GM19463 (cell line): ENCODE results near the gene MOCOS.

Experiments
- ATAC-seq: cut with Tn5 transposase; IDR thresholded peaks from one replicate; pipeline ENCODE4 v1.9.1; 2021; ENCODE audit warnings: mild to moderate bottlenecking, moderate library complexity; ENCODE audit not compliant: unreplicated experiment

The MOCOS gene

GRCh38 chr18:36179562-36180355 is 7.5 kb upstream of the MOCOS start:
- ATAC-seq, result no peak

- ATAC-seq, result no peak
These were observed 5.9 kb upstream of the MOCOS start for GRCh38 chr18:36181441-36181840.

GRCh38 chr18:36181898-36182506 is 5.3 kb upstream of the MOCOS start:
- ATAC-seq, result no peak

- no peak for ATAC-seq
These were observed 4.3 kb upstream of the MOCOS start for GRCh38 chr18:36183033-36183432.

- ATAC-seq, result no peak
These were observed 3.3 kb upstream of the MOCOS start for GRCh38 chr18:36183987-36184386.

GRCh38 chr18:36185157-36185556 is 2.1 kb upstream of the MOCOS start:
- ATAC-seq, result no peak

GRCh38 chr18:36185901-36186460 is 1.3 kb upstream of the MOCOS start:
- ATAC-seq, result no peak

DNA sequence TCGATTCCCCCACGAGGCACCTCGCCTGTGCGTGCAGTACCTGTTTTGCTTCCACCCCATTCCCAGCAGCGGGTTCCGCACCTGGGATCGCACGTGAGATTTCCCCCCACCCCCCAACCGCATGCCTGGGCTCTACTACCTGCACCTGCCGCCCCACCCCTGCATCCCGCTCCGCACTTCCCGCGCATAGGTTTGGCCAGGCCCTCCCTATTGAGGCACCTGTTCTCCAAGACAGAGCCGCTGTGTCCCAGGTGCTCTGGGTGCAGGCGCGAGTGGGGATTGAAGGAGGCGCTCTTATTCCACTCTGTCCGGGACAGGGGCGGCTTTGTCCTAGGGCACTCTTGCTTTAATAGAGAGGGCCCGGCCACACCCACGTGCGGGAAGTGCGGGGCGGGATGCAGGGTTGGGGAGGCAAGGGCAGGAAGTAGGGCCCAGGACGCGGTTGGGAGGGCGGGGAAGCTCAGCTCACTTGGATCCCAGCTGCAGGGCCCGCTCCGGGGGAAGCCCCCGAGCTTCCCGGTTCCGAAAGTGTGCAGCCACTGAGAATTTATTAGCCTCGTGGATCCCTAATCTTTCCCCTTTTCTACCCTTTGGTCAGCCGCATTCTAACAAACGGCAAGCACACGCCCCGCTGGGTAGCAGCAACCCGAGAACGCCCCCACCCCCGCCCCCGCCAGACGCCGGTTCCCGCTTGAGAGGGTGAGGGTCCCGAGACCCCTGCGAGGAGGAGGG is 670 bp upstream of the MOCOS start:
- no peak for ATAC-seq

DNA sequence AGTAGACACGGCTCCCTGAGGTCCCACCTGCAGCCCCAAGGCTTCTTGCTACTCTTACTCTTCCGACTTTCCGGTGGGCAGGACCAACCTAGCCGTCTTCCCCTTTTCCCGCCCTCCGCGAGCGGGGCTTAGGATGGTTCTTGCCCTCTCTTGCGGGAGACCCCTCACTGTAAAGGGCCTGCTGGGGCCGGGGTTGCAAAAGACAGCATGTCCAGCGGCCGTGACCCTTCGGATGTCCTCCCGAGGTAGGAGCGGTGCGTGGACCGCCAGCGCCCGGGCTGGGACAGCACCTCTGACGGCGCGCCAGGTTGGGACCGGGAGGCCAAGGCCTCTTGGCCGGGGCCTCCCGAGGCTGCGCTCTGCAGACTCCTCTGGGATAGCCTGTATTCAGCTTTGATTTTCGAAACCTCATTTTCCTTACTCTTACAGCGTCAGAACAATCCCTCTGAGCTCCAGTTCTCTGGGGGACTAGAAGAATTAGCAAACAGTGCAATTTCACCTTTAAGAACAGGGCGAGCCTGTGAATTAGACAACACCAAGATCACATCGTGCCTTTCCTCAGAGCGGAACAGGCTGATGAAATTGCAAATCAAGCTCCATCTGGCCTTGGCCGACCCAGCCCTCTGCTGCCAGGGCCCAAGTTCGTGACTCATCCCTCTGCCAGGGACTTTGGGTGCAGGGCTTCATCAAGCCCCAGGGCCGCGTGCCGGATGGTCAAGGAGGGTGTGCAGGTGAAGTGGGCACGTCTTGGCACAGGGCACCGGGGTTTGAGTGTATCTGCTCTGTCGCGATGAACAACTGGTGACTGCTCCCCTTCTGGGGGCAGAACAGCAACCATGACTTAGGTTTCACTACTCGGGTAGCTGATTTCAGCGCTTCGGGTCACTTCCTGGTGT is 777 bp downstream of the MOCOS start:
- no peak for ATAC-seq

GRCh38 chr18:36188916-36189315 is 1.6 kb downstream of the MOCOS start:
- ATAC-seq, result no peak

DNA sequence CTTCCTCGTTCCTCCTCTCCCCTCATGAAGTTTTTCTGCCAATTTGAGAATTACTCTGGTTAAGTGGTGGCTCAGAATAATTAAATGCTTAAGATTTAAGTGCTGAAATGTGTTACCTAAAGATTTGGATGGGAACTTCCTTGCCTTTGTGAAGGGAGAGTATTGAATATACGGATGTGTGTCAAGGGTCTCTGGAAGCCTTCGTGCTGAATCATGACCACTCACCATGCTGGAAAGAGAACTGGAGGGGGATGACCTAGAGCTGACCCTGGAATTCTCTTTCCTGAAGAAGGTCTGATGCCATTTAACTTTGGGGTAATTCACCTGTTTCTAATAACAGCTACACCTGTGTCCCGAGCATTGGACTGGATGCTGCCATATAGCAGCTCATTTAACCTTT is 2.2 kb downstream of the MOCOS start:
- no peak for ATAC-seq

DNA sequence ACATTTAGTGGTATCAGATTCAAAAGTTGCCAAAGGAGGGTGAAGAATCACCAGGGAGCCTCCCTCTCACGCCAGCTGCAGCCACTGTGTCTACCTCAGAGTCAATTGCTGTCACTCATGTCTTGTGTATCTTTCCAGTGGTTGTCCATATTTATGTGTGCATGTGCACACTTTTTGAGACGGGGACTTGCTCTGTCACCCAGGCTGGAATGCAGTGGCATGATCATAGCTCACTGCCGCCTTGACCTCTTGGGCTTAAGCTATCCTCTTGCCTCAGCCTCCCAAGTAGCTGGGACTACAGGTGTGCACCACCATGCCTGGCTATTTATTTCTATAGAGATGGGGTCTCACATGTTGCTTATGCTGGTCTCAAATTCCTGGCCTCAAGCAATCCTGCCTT is 4.0 kb downstream of the MOCOS start:
- ATAC-seq, result no peak

DNA sequence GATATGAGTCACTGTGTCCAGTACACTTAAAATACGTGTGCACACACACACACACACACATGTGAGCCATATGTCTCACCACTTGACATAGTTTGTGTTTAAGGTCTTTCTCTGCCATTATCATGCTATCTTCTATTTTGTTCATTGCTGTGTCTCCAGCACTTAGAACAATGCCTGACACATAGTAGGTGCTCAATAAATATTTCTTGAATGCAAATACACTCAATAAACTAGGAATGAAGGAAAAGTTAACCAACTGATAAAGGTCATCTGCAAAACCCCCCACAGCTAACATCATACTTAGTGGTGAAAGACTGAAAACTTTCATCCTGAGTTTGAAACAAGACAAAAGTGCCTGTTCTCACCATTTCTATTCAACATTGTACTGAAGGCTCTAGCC is 4.4 kb downstream of the MOCOS start:
- no peak for ATAC-seq

- no peak for ATAC-seq
These were observed 7.5 kb downstream of the MOCOS start for GRCh38 chr18:36194600-36195315.

GRCh38 chr18:36195427-36196122 is 8.3 kb downstream of the MOCOS start:
- no peak for ATAC-seq

DNA sequence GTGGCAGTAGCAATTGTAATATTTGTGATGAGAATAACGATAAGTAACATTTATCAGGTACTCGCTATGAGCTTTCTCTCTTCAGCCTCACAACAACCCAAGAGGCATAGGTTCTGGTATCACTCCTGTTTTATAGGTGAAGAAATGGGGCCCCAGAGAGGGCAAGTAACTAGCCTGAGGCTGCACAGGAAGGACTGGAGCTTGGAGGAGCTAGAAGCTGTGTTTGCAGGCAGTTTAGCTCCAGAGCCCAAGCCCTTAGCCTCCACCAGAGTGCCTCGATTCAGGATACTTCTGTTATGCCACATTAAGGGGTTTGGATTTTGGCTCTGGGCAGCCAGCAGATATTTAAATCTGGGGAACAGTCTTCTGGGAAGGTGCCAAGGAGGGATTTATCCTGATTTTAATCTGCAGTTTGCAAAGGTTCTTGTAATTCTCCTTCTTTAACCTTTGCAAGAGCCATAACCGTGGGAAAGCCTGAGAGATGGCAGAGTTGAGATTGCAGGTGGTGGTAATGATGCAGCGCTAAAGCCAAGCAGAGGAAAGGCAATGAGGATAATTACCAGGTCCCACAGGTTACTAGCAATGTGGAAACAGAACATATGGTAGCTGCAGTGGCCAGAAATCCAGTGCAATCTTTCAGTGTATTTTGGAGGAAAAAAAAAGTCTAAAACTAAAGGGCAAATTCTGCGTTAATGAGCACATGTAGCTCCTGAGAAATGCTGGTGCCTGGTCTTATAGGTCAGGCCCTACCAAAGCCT is 9.1 kb downstream of the MOCOS start:
- ATAC-seq, result no peak

DNA sequence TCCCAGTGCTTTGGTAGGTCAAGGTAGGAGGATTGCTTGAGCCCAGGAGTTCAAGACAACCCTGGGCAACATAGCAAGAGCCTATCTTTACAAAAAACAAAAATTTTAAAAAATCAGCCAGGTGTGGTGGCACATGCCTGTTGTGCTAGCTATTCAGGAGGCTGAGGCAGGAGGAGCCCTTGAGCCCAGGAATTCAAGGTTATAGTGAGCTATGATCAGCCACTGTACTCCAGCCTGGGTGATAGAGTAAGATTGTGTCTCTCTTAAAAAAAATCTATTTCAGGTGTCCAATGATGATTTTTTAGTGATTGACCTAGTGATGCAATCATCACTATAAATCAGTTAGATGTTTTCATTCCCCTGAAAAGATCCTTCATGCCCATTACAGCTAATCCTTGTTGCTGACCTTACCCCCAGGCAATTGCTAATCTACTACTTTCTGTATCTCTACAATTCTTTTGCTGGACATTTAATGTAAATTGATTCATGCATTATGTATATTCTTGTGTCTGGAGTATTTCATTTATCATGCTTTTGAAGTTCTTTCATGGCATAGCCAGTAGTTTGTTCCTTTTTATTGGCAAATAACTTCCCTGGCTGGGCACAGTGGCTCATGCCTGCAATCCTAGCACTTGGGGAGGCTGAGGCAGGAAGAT is 10.3 kb downstream of the MOCOS start:
- no peak for ATAC-seq

- ATAC-seq, result no peak
These were observed 12.5 kb downstream of the MOCOS start for GRCh38 chr18:36199691-36200295.
